Measurements from ENCODE around the gene RYR1. TPM values are rescaled to one million over a fixed set of nuclear protein-coding genes. Genes with fewer than 3 reads are reported as not detected.

Gene RYR1
- total RNA-seq, 2 experiments from 2014 or later, result 0.20 to 1.2 TPM

- no peaks in the 10 kb centered on the region for H3K27me3 Mint-ChIP-seq
- no peaks in the 10 kb centered on the region for H3K9me3 Mint-ChIP-seq
- no peaks in the 10 kb centered on the region for H3K27me3 ChIP-seq (ENCODE audit: control insufficient read depth in 1 of 2, insufficient read depth in 2 of 2, low read length in 2 of 2)
- no peak for DNase-seq
- no peak overlapping the region for H3K27ac Mint-ChIP-seq
- H3K4me1 Mint-ChIP-seq (ENCODE audit: low read depth), result peaks cover 5% of the 10 kb centered on the region
- no peak overlapping the region for H3K27ac ChIP-seq (ENCODE audit: low read depth in 1 of 2, low read length in 2 of 2)
- no peak overlapping the region for H3K4me3 Mint-ChIP-seq
- no peak for TF ChIP-seq CTCF (IDR thresholded peaks at IDR 0.05)
- intact Hi-C loops (cut with DNase I, micrococcal nuclease), result no loop called here
- ChIA-PET CTCF (no interaction called here), POLR2A (no interaction called here)
- no peak overlapping the region for H3K4me3 ChIP-seq (ENCODE audit: low read length)
- H3K36me3 ChIP-seq (ENCODE audit: insufficient read depth, low read length), result peaks cover 14% of the 10 kb centered on the region
- H3K36me3 Mint-ChIP-seq (ENCODE audit: low read depth), result peaks cover 16% of the 10 kb centered on the region
- ATAC-seq (ENCODE audit: poor library complexity), result no peak
- no peaks in the 10 kb centered on the region for H3K9me3 ChIP-seq (ENCODE audit: control insufficient read depth in 1 of 2, insufficient read depth in 1 of 2, low read length in 2 of 2)
- H3K4me1 ChIP-seq (ENCODE audit: insufficient read depth, low read length), result peaks cover 18% of the 10 kb centered on the region
Observed at GRCh38 chr19:38583985-38584305, 150.5 kb downstream of the RYR1 start.

GRCh38 chr19:38587562-38587961 lies 154.1 kb downstream of the RYR1 start:
- intact Hi-C loops (cut with DNase I, micrococcal nuclease), result no loop called here
- H3K36me3 ChIP-seq (ENCODE audit: insufficient read depth, low read length), result peaks cover 33% of the 10 kb centered on the region
- Mint-ChIP-seq H3K4me1 (ENCODE audit: low read depth) (peaks cover 5% of the 10 kb centered on the region), H3K27me3 (no peaks in the 10 kb centered on the region), H3K4me3 (no peak overlapping the region), H3K36me3 (ENCODE audit: low read depth) (peaks cover 32% of the 10 kb centered on the region), H3K9me3 (no peaks in the 10 kb centered on the region), H3K27ac (no peak overlapping the region)
- ATAC-seq (ENCODE audit: poor library complexity) (no peak), DNase-seq (no peak)
- H3K27ac ChIP-seq (ENCODE audit: low read depth in 1 of 2, low read length in 2 of 2), result no peak overlapping the region
- H3K4me1 ChIP-seq (ENCODE audit: insufficient read depth, low read length), result peaks cover 7% of the 10 kb centered on the region
- POLR2A ChIA-PET, result no interaction called here
- CTCF ChIA-PET, result no interaction called here
- H3K27me3 ChIP-seq (ENCODE audit: control insufficient read depth in 1 of 2, insufficient read depth in 2 of 2, low read length in 2 of 2), result no peaks in the 10 kb centered on the region
- no peaks in the 10 kb centered on the region for H3K9me3 ChIP-seq (ENCODE audit: control insufficient read depth in 1 of 2, insufficient read depth in 1 of 2, low read length in 2 of 2)
- no peak for TF ChIP-seq CTCF (IDR thresholded peaks at IDR 0.05)
- no peak overlapping the region for H3K4me3 ChIP-seq (ENCODE audit: low read length)

GRCh38 chr19:38588041-38588440 lies 154.6 kb downstream of the RYR1 start:
- Histone ChIP-seq H3K27ac (ENCODE audit: low read depth in 1 of 2, low read length in 2 of 2) (no peak overlapping the region), H3K9me3 (ENCODE audit: control insufficient read depth in 1 of 2, insufficient read depth in 1 of 2, low read length in 2 of 2) (no peaks in the 10 kb centered on the region), H3K4me1 (ENCODE audit: insufficient read depth, low read length) (peaks cover 7% of the 10 kb centered on the region), H3K36me3 (ENCODE audit: insufficient read depth, low read length) (peaks cover 36% of the 10 kb centered on the region), H3K27me3 (ENCODE audit: control insufficient read depth in 1 of 2, insufficient read depth in 2 of 2, low read length in 2 of 2) (no peaks in the 10 kb centered on the region), H3K4me3 (ENCODE audit: low read length) (no peak overlapping the region)
- no peak overlapping the region for H3K4me3 Mint-ChIP-seq
- ATAC-seq (ENCODE audit: poor library complexity), result no peak
- no peak overlapping the region for H3K27ac Mint-ChIP-seq
- H3K4me1 Mint-ChIP-seq (ENCODE audit: low read depth), result peaks cover 5% of the 10 kb centered on the region
- no peak for DNase-seq
- intact Hi-C loops (cut with DNase I, micrococcal nuclease), result no loop called here
- no peaks in the 10 kb centered on the region for H3K27me3 Mint-ChIP-seq
- H3K36me3 Mint-ChIP-seq (ENCODE audit: low read depth), result peaks cover 34% of the 10 kb centered on the region
- H3K9me3 Mint-ChIP-seq, result no peaks in the 10 kb centered on the region
- ChIA-PET POLR2A (no interaction called here), CTCF (no interaction called here)
- TF ChIP-seq CTCF (IDR thresholded peaks at IDR 0.05), result no peak

Data from CD4-positive, alpha-beta T cell (primary cell).